Measurements from ENCODE around the gene CTIF. TPM values are rescaled to one million over a fixed set of nuclear protein-coding genes. Genes with fewer than 3 reads are reported as not detected.

The CTIF gene
- total RNA-seq, 2 experiments from 2014 or later: 3.2 to 3.5 TPM

- Mint-ChIP-seq H3K27me3 (no peaks in the 10 kb centered on the region), H3K4me3 (no peak overlapping the region), H3K27ac (no peak overlapping the region), H3K9me3 (peaks cover 7% of the 10 kb centered on the region), H3K4me1 (ENCODE audit: low read depth) (peaks cover 8% of the 10 kb centered on the region), H3K36me3 (ENCODE audit: low read depth) (no peaks in the 10 kb centered on the region)
- ChIA-PET CTCF (interaction anchor here (1.2 kb wide), 1 partner anchor 85 kb away, joined by 3 read pairs; no protein-coding TSS in a partner anchor), POLR2A (interaction anchor here (0.7 kb wide), 1 partner anchor 32 kb away, joined by 4 read pairs; no protein-coding TSS in a partner anchor)
- ATAC-seq (no peak), DNase-seq (no peak)
- intact Hi-C loops (cut with micrococcal nuclease): no loop called here
- TF ChIP-seq, protein P1, sequence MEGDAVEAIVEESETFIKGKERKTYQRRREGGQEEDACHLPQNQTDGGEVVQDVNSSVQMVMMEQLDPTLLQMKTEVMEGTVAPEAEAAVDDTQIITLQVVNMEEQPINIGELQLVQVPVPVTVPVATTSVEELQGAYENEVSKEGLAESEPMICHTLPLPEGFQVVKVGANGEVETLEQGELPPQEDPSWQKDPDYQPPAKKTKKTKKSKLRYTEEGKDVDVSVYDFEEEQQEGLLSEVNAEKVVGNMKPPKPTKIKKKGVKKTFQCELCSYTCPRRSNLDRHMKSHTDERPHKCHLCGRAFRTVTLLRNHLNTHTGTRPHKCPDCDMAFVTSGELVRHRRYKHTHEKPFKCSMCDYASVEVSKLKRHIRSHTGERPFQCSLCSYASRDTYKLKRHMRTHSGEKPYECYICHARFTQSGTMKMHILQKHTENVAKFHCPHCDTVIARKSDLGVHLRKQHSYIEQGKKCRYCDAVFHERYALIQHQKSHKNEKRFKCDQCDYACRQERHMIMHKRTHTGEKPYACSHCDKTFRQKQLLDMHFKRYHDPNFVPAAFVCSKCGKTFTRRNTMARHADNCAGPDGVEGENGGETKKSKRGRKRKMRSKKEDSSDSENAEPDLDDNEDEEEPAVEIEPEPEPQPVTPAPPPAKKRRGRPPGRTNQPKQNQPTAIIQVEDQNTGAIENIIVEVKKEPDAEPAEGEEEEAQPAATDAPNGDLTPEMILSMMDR (IDR thresholded peaks at IDR 0.05): no peak
These were observed 322.4 kb downstream of the CTIF start for GRCh38 chr18:48861181-48861708.

- POLR2A ChIA-PET: no interaction called here
- Mint-ChIP-seq H3K4me3 (no peak overlapping the region), H3K9me3 (peaks cover 7% of the 10 kb centered on the region), H3K36me3 (ENCODE audit: low read depth) (no peaks in the 10 kb centered on the region), H3K27ac (no peak overlapping the region), H3K4me1 (ENCODE audit: low read depth) (peaks cover 7% of the 10 kb centered on the region), H3K27me3 (no peaks in the 10 kb centered on the region)
- no peak for ATAC-seq
- intact Hi-C loops (cut with micrococcal nuclease): no loop called here
- TF ChIP-seq, protein P1 (IDR thresholded peaks at IDR 0.05): no peak
- CTCF ChIA-PET: interaction anchor here (1.2 kb wide), 1 partner anchor 85 kb away, joined by 3 read pairs; no protein-coding TSS in a partner anchor
- DNase-seq: no peak
These were observed 323.3 kb downstream of the CTIF start for GRCh38 chr18:48862132-48862531.

GRCh38 chr18:48862678-48863270, 323.9 kb downstream of the CTIF start:
- no peak for ATAC-seq
- Mint-ChIP-seq H3K27me3 (no peaks in the 10 kb centered on the region), H3K4me1 (ENCODE audit: low read depth) (peaks cover 7% of the 10 kb centered on the region), H3K36me3 (ENCODE audit: low read depth) (no peaks in the 10 kb centered on the region), H3K27ac (no peak overlapping the region), H3K4me3 (no peak overlapping the region), H3K9me3 (peaks cover 7% of the 10 kb centered on the region)
- DNase-seq: no peak
- intact Hi-C loops (cut with micrococcal nuclease): no loop called here
- TF ChIP-seq, protein P1 (IDR thresholded peaks at IDR 0.05): no peak
- ChIA-PET POLR2A (no interaction called here), CTCF (no interaction called here)

- Mint-ChIP-seq H3K27ac (no peak overlapping the region), H3K36me3 (ENCODE audit: low read depth) (no peaks in the 10 kb centered on the region), H3K4me1 (ENCODE audit: low read depth) (peaks cover 12% of the 10 kb centered on the region), H3K9me3 (peaks cover 7% of the 10 kb centered on the region), H3K27me3 (no peaks in the 10 kb centered on the region), H3K4me3 (no peak overlapping the region)
- TF ChIP-seq, protein P1 (IDR thresholded peaks at IDR 0.05): no peak
- CTCF ChIA-PET: no interaction called here
- intact Hi-C loops (cut with micrococcal nuclease): no loop called here
- ATAC-seq (no peak), DNase-seq (no peak)
- POLR2A ChIA-PET: no interaction called here
These were observed 324.7 kb downstream of the CTIF start for GRCh38 chr18:48863432-48864065.

DNA sequence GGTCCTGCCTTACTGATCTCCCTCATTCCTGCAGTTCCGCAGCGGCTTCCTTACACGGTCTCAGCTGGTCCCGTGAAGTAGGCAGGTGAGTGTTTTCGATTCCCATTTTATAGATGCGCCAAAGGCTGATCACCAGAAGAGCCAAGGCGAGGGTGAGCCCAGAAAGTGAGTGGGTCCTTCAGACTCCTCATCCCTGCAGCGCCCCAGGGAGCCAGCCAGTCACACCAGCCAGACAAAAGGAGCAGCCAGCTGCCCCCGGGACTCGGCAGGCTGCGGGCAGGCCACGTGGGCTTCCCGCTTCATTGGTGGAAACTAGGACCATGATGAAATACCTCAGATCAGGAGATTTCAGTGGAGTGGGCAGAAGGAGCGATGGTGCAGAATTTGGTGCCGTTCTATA, 326.0 kb downstream of the CTIF start:
- TF ChIP-seq, protein P1 (IDR thresholded peaks at IDR 0.05): no peak
- intact Hi-C loops (cut with micrococcal nuclease): no loop called here
- ChIA-PET CTCF (no interaction called here), POLR2A (no interaction called here)
- Mint-ChIP-seq H3K27me3 (no peaks in the 10 kb centered on the region), H3K9me3 (peaks cover 7% of the 10 kb centered on the region), H3K4me3 (no peak overlapping the region), H3K4me1 (ENCODE audit: low read depth) (peaks cover 26% of the 10 kb centered on the region), H3K27ac (no peak overlapping the region), H3K36me3 (ENCODE audit: low read depth) (no peaks in the 10 kb centered on the region)
- no peak for ATAC-seq
- no peak for DNase-seq
